H9 (cell line): ENCODE data around the gene TSPAN5. TPM values are rescaled to one million over a fixed set of nuclear protein-coding genes. Genes with fewer than 3 reads are reported as not detected.

Experiments used
- DNase-seq: peaks from one replicate; pipeline ENCODE4 v3.0.0-alpha.2; 2017
- H2AFZ ChIP-seq: one replicate; pipeline ENCODE4 v1.6.1; 2013; ENCODE audit warnings: mild to moderate bottlenecking, low read length, control low read depth, moderate library complexity
- H2AK5ac ChIP-seq: 2 replicates; pipeline ENCODE4 v1.6.1; 2013; ENCODE audit warnings: low read length, control low read depth, mixed read lengths; ENCODE audit not compliant: insufficient read length
- H2BK120ac ChIP-seq: one replicate; pipeline ENCODE4 v1.6.1; 2013; ENCODE audit warnings: low read depth, mild to moderate bottlenecking, low read length, control low read depth, inconsistent platforms; ENCODE audit not compliant: poor library complexity, severe bottlenecking
- H2BK12ac ChIP-seq: 2 replicates; pipeline ENCODE4 v1.6.1; 2013; ENCODE audit warnings: low read length, control low read depth, mixed read lengths, low read depth; ENCODE audit not compliant: insufficient read length
- H2BK15ac ChIP-seq: 2 replicates; pipeline ENCODE4 v1.6.1; 2013; ENCODE audit warnings: low read depth, low read length, control low read depth
- H2BK20ac ChIP-seq: one replicate; pipeline ENCODE4 v1.6.1; 2013; ENCODE audit warnings: low read depth, mild to moderate bottlenecking, low read length, control low read depth, inconsistent platforms; ENCODE audit not compliant: poor library complexity, severe bottlenecking
- H2BK5ac ChIP-seq: 2 replicates; pipeline ENCODE4 v1.6.1; 2013; ENCODE audit warnings: low read length, control low read depth, mixed read lengths; ENCODE audit not compliant: insufficient read length
- H3K14ac ChIP-seq: 2 replicates; pipeline ENCODE4 v1.6.1; 2013; ENCODE audit warnings: low read length, control low read depth; ENCODE audit not compliant: insufficient read depth
- H3K18ac ChIP-seq: 2 replicates; pipeline ENCODE4 v1.6.1; 2013; ENCODE audit warnings: low read depth, mild to moderate bottlenecking, mixed read lengths, low read length, control low read depth; ENCODE audit not compliant: insufficient read length
- H3K23ac ChIP-seq: 2 replicates; pipeline ENCODE4 v1.6.1; 2013; ENCODE audit warnings: low read length, control low read depth, mixed read lengths, low read depth; ENCODE audit not compliant: insufficient read length
- H3K23me2 ChIP-seq: 2 replicates; pipeline ENCODE4 v1.6.1; 2013; ENCODE audit warnings: low read depth, mild to moderate bottlenecking, mixed read lengths, low read length, control low read depth; ENCODE audit not compliant: insufficient read length, poor library complexity, severe bottlenecking
- H3K27ac ChIP-seq: 2 replicates; pipeline ENCODE4 v1.5.1; 2013; ENCODE audit warnings: low read length, control low read depth, mixed read lengths, low read depth; ENCODE audit not compliant: insufficient read length
- H3K27me3 ChIP-seq: 2 replicates; pipeline ENCODE4 v1.6.1; 2013; ENCODE audit warnings: low read length, control low read depth, inconsistent platforms; ENCODE audit not compliant: insufficient read depth
- H3K4ac ChIP-seq: 2 replicates; pipeline ENCODE4 v1.6.1; 2013; ENCODE audit warnings: low read depth, mild to moderate bottlenecking, control low read depth, inconsistent platforms, low read length, moderate library complexity
- H3K4me1 ChIP-seq: 2 replicates; pipeline ENCODE4 v1.6.1; 2013; ENCODE audit warnings: low read length, control low read depth, inconsistent platforms; ENCODE audit not compliant: insufficient read depth
- H3K4me2 ChIP-seq: 2 replicates; pipeline ENCODE4 v1.6.1; 2013; ENCODE audit warnings: low read length, control low read depth, mixed read lengths; ENCODE audit not compliant: insufficient read length, insufficient read depth
- H3K56ac ChIP-seq: 2 replicates; pipeline ENCODE4 v1.6.1; 2013; ENCODE audit warnings: low read depth, mild to moderate bottlenecking, mixed read lengths, low read length, control low read depth; ENCODE audit not compliant: insufficient read length
- H3K79me1 ChIP-seq: 2 replicates; pipeline ENCODE4 v1.6.1; 2013; ENCODE audit warnings: low read depth, mild to moderate bottlenecking, moderate library complexity, low read length, control low read depth, inconsistent platforms; ENCODE audit not compliant: insufficient read depth, poor library complexity, severe bottlenecking
- H3K79me2 ChIP-seq: 2 replicates; pipeline ENCODE4 v1.6.1; 2013; ENCODE audit warnings: low read length, control low read depth, inconsistent platforms; ENCODE audit not compliant: insufficient read depth
- H3K9ac ChIP-seq: 2 replicates; pipeline ENCODE4 v1.6.1; 2013; ENCODE audit warnings: low read length, control low read depth, mixed read lengths; ENCODE audit not compliant: insufficient read length; ENCODE audit errors: extremely low read depth
- H3K9me3 ChIP-seq: one replicate; pipeline ENCODE4 v1.6.1; 2013; ENCODE audit warnings: low read depth, low read length, inconsistent platforms; ENCODE audit not compliant: control insufficient read depth
- H3T11ph ChIP-seq: one replicate; pipeline ENCODE4 v1.6.1; 2013; ENCODE audit warnings: mild to moderate bottlenecking, low read length, control low read depth, inconsistent platforms
- H4K20me1 ChIP-seq: one replicate; pipeline ENCODE4 v1.6.1; 2013; ENCODE audit not compliant: control insufficient read depth, insufficient read length, insufficient read depth
- H4K5ac ChIP-seq: 2 replicates; pipeline ENCODE4 v1.6.1; 2013; ENCODE audit warnings: low read depth, mild to moderate bottlenecking, mixed read lengths, low read length, control low read depth; ENCODE audit not compliant: insufficient read length
- H4K8ac ChIP-seq: replicated peaks from 2 replicates; pipeline ENCODE4 v1.6.1; 2013; ENCODE audit warnings: low read length, control low read depth, mixed read lengths, low read depth; ENCODE audit not compliant: insufficient read length
- H4K91ac ChIP-seq: 2 replicates; pipeline ENCODE4 v1.6.1; 2013; ENCODE audit warnings: low read depth, mild to moderate bottlenecking, moderate library complexity, mixed read lengths, low read length, control low read depth; ENCODE audit not compliant: insufficient read length
- H3K27ac Mint-ChIP-seq, 3 experiments: 2 replicates in 2 of 3; 3 replicates in 1 of 3; pipeline ENCODE4 v1.8.0; 2020 to 2021; ENCODE audit warnings: mixed read lengths in 3 of 3, mild to moderate bottlenecking in 1 of 3, moderate library complexity in 1 of 3
- H3K27me3 Mint-ChIP-seq: 2 replicates; pipeline ENCODE4 v1.8.0; 2021; ENCODE audit warnings: low read depth, mild to moderate bottlenecking, moderate library complexity, mixed read lengths
- H3K36me3 Mint-ChIP-seq, 3 experiments: 2 replicates in 2 of 3; 3 replicates in 1 of 3; pipeline ENCODE4 v1.8.0; 2020 to 2021; ENCODE audit warnings: low read depth in 3 of 3, mixed read lengths in 3 of 3; ENCODE audit not compliant: insufficient read depth in 1 of 3
- H3K4me1 Mint-ChIP-seq, 2 experiments: 2 replicates each; pipeline ENCODE4 v1.8.0; 2020; ENCODE audit warnings: mixed read lengths in 2 of 2
- H3K4me3 Mint-ChIP-seq, 2 experiments: 2 replicates in 1 of 2; 3 replicates in 1 of 2; pipeline ENCODE4 v1.8.0; 2020 to 2021; ENCODE audit warnings: mild to moderate bottlenecking in 2 of 2, mixed read lengths in 2 of 2, moderate library complexity in 1 of 2
- H3K9me3 Mint-ChIP-seq, 2 experiments: 2 replicates in 1 of 2; 3 replicates in 1 of 2; pipeline ENCODE4 v1.8.0; 2020; ENCODE audit warnings: mild to moderate bottlenecking in 2 of 2, mixed read lengths in 2 of 2, moderate library complexity in 1 of 2
- CTCF ChIP-seq: fragments of 200-600 bp; sonication (generic); conservative IDR thresholded peaks from 3 replicates; pipeline ENCODE4 v1.8.0; 2021; ENCODE audit warnings: antibody characterized with exemption, mild to moderate bottlenecking
- WGBS: extraction: QIAGEN DNeasy Blood & Tissue Kit; methylation state at CpG from one replicate; pipeline ENCODE4 v1.1.7; 2013; ENCODE audit warnings: missing lambda C conversion rate, low lambda C conversion rate, mixed read lengths; ENCODE audit not compliant: insufficient read length; ENCODE audit errors: extremely low coverage; 5-methylcytosine and 5-hydroxymethylcytosine counted together
- total RNA-seq: library from RNA; stranded (reverse); gene quantifications from 2 replicates; pipeline ENCODE4 v1.2.1, GENCODE V29; 2021

Gene TSPAN5
- total RNA-seq, 1 experiment from 2014 or later, result 7.0 TPM

- H4K5ac ChIP-seq, result no peak overlapping the region
- no peak overlapping the region for H3K4ac ChIP-seq
- no peak overlapping the region for H2BK15ac ChIP-seq
- H2BK5ac ChIP-seq, result no peak overlapping the region
- H3K27me3 ChIP-seq, result no peaks in the 10 kb centered on the region
- TF ChIP-seq CTCF, result no peak
- H3K79me1 ChIP-seq, result no peaks in the 10 kb centered on the region
- Mint-ChIP-seq H3K4me3 (no peak overlapping the region), H3K27me3 (no peaks in the 10 kb centered on the region), H3K9me3 (no peaks in the 10 kb centered on the region), H3K27ac (no peak overlapping the region; a peak in 2 of 7 replicates), H3K4me1 (peaks cover 34 to 47% of the 10 kb centered on the region in 2 experiments), H3K36me3 (no peaks in the 10 kb centered on the region)
- no peak overlapping the region for H3K14ac ChIP-seq
- WGBS, result no CpG with 5 or more reads among the region's 2 CpGs
- peaks cover 3% of the 10 kb centered on the region; the same call in 1 of the 2 replicates for H3K4me1 ChIP-seq
- no peak overlapping the region for H3K23ac ChIP-seq
- H2BK20ac ChIP-seq, result no peak overlapping the region
- H3K23me2 ChIP-seq, result no peaks in the 10 kb centered on the region
- H4K20me1 ChIP-seq, result peaks cover 2% of the 10 kb centered on the region
- H2AFZ ChIP-seq, result no peak overlapping the region
- H4K91ac ChIP-seq, result no peak overlapping the region
- H3K56ac ChIP-seq, result no peak overlapping the region
- H3K27ac ChIP-seq, result no peak overlapping the region
- H3K18ac ChIP-seq, result no peak overlapping the region
- H3K79me2 ChIP-seq, result no peaks in the 10 kb centered on the region
- no peak overlapping the region for H3K4me2 ChIP-seq
- H3T11ph ChIP-seq, result no peak overlapping the region
- no peaks in the 10 kb centered on the region for H3K9me3 ChIP-seq
- H4K8ac ChIP-seq, result no peak overlapping the region
- H2AK5ac ChIP-seq, result no peak overlapping the region
- no peak overlapping the region for H2BK12ac ChIP-seq
- H2BK120ac ChIP-seq, result no peak overlapping the region
- no peak for DNase-seq
- H3K9ac ChIP-seq, result no peak overlapping the region
These were observed 32.5 kb downstream of the TSPAN5 start for GRCh38 chr4:98625920-98626319.
